ENCODE data around the gene TAF10. TPM values are rescaled to one million over a fixed set of nuclear protein-coding genes. Genes with fewer than 3 reads are reported as not detected.

TAF10 gene
- 56.2 TPM for total RNA-seq

GRCh38 chr11:6612213-6613041 lies at the start of gene TAF10:
TSS of gene TAF10 (minus strand) at chr11:6612216. CDS start at chr11:6612189, 27 bp downstream.

GRCh38 chr11:6655790-6656583 lies 44.0 kb upstream of the TAF10 start, which contains the start of gene DCHS1:
TSS of gene DCHS1 (minus strand) at chr11:6655809. CDS start at chr11:6641613, 14,196 bp downstream.

GRCh38 chr11:6619004-6619745 lies 7.2 kb upstream of the TAF10 start, which contains the start of gene TPP1:
TSS of gene TPP1 (minus strand) at chr11:6619422. CDS start at chr11:6619400, 22 bp downstream.

GRCh38 chr11:6603287-6604080 lies 8.5 kb downstream of the TAF10 start, which contains the start of the genes ILK and RRP8:
TSS of gene ILK (plus strand) at chr11:6603774. CDS start at chr11:6604272, 498 bp downstream.
TSS of gene RRP8 (minus strand) at chr11:6603616. CDS start at chr11:6603502, 114 bp downstream.

Other genes with a start within 250 kb of the TAF10 start
- gene SMPD1, start 221.7 kb downstream of the TAF10 start, total RNA-seq: 27.4 TPM
- 61.8 TPM for gene APBB1, start 193.1 kb downstream of the TAF10 start, total RNA-seq
- 2.5 TPM for gene HPX, start 171.2 kb downstream of the TAF10 start, total RNA-seq
- 48.8 TPM for gene TRIM3, start 138.3 kb downstream of the TAF10 start, total RNA-seq
- gene ARFIP2, start 130.9 kb downstream of the TAF10 start, total RNA-seq: 44.1 TPM
- 22.5 TPM for gene TIMM10B, start 130.7 kb downstream of the TAF10 start, total RNA-seq
- 11.6 TPM for gene DNHD1, start 114.9 kb downstream of the TAF10 start, total RNA-seq
- gene RRP8, start 8.6 kb downstream of the TAF10 start, total RNA-seq: 19.6 TPM
- 143 TPM for gene ILK, start 8.4 kb downstream of the TAF10 start, total RNA-seq
- 113 TPM for gene TPP1, start 7.2 kb upstream of the TAF10 start, total RNA-seq
- 73.7 TPM for gene DCHS1, start 43.6 kb upstream of the TAF10 start, total RNA-seq
- 40.5 TPM for gene MRPL17, start 71.1 kb upstream of the TAF10 start, total RNA-seq
- gene OR2AG2, start 159.8 kb upstream of the TAF10 start, total RNA-seq: 0.18 TPM
- not detected for gene OR2AG1, start 170.8 kb upstream of the TAF10 start, total RNA-seq
- gene OR6A2, start 187.5 kb upstream of the TAF10 start, total RNA-seq: 0.41 TPM
- gene OR10A5, start 233.5 kb upstream of the TAF10 start, total RNA-seq: not detected

Measured in metanephros (tissue), 1 donor.